ENCODE measurements around the gene DRD3. TPM values are rescaled to one million over a fixed set of nuclear protein-coding genes. Genes with fewer than 3 reads are reported as not detected.

DRD3 gene
- total RNA-seq, 1 donor, result not detected

GRCh38 chr3:114171677-114172076 lies 7.2 kb downstream of the DRD3 start:
- no peak overlapping the region for H3K4me3 ChIP-seq (ENCODE audit: low read depth, low read length)
- no peak for DNase-seq (ENCODE audit: low read depth)
- TF ChIP-seq CTCF (IDR thresholded peaks at IDR 0.05; ENCODE audit: insufficient read depth, low read length), result no peak

- H3K4me3 ChIP-seq (ENCODE audit: low read depth, low read length), result no peak overlapping the region
- DNase-seq (ENCODE audit: low read depth), result no peak
- TF ChIP-seq CTCF (IDR thresholded peaks at IDR 0.05; ENCODE audit: insufficient read depth, low read length), result no peak
Measured at GRCh38 chr3:114168150-114168549, 10.7 kb downstream of the DRD3 start.

- no peak for DNase-seq (ENCODE audit: low read depth)
- no peak for TF ChIP-seq CTCF (IDR thresholded peaks at IDR 0.05; ENCODE audit: insufficient read depth, low read length)
Measured at GRCh38 chr3:114157321-114157720, 21.5 kb downstream of the DRD3 start.

GRCh38 chr3:114155370-114155821 lies 23.5 kb downstream of the DRD3 start:
- peak; percentile 40 for TF ChIP-seq CTCF (IDR thresholded peaks at IDR 0.05; ENCODE audit: insufficient read depth, low read length)
- H3K4me3 ChIP-seq (ENCODE audit: low read depth, low read length), result no peak overlapping the region
- DNase-seq (ENCODE audit: low read depth), result peak; percentile 30

More at GRCh38 chr3:114157321-114157720, 21.5 kb downstream of the DRD3 start:
- no peak overlapping the region for H3K4me3 ChIP-seq (ENCODE audit: low read depth, low read length)

GRCh38 chr3:114154321-114154821 lies 24.5 kb downstream of the DRD3 start:
- DNase-seq (ENCODE audit: low read depth), result no peak
- no peak for TF ChIP-seq CTCF (IDR thresholded peaks at IDR 0.05; ENCODE audit: insufficient read depth, low read length)
- H3K4me3 ChIP-seq (ENCODE audit: low read depth, low read length), result no peak overlapping the region

GRCh38 chr3:114152519-114153151 lies 26.2 kb downstream of the DRD3 start:
- DNase-seq (ENCODE audit: low read depth), result peak; percentile 87
- peak; percentile 96 for TF ChIP-seq CTCF (IDR thresholded peaks at IDR 0.05; ENCODE audit: insufficient read depth, low read length)
- H3K4me3 ChIP-seq (ENCODE audit: low read depth, low read length), result peak overlapping the region; percentile 64

Measured in fibroblast of the aortic adventitia (primary cell).